ENCODE results near the gene LRRC4B.
"Not testable (repeated sequence)": the region's sequence is repeated elsewhere in the genome, so short reads cannot be mapped to it uniquely, and the experiment has no call there.

The LRRC4B gene

GRCh38 chr19:50567882-50568727 lies at the start of gene LRRC4B:
TSS of gene LRRC4B (minus strand) at chr19:50568435. CDS start at chr19:50548838, 19,597 bp downstream.
- DNase-seq, result no peak

GRCh38 chr19:50612504-50613404 lies 44.5 kb upstream of the LRRC4B start:
- DNase-seq, result not testable (repeated sequence)

GRCh38 chr19:50607874-50608785 lies 39.9 kb upstream of the LRRC4B start:
- peak; percentile 75 for DNase-seq

GRCh38 chr19:50607388-50607787 lies 39.2 kb upstream of the LRRC4B start:
- no peak for DNase-seq

- DNase-seq, result not testable (repeated sequence)
Measured at GRCh38 chr19:50606059-50606836, 38.0 kb upstream of the LRRC4B start.

- not testable (repeated sequence) for DNase-seq
Measured at GRCh38 chr19:50604264-50605073, 36.2 kb upstream of the LRRC4B start.

GRCh38 chr19:50602935-50603334 lies 34.7 kb upstream of the LRRC4B start:
- no peak for DNase-seq

- no peak for DNase-seq
Measured at GRCh38 chr19:50602496-50602895, 34.3 kb upstream of the LRRC4B start.

GRCh38 chr19:50602089-50602422 lies 33.8 kb upstream of the LRRC4B start:
- DNase-seq, result no peak

GRCh38 chr19:50601407-50602088 lies 33.3 kb upstream of the LRRC4B start:
- DNase-seq, result no peak

- DNase-seq, result no peak
Measured at GRCh38 chr19:50599427-50599826, 31.2 kb upstream of the LRRC4B start.

GRCh38 chr19:50590191-50590590 lies 22.0 kb upstream of the LRRC4B start:
- DNase-seq, result no peak

GRCh38 chr19:50581795-50582660 lies 13.8 kb upstream of the LRRC4B start:
- DNase-seq, result not testable (repeated sequence)

GRCh38 chr19:50580970-50581634 lies 12.9 kb upstream of the LRRC4B start:
- DNase-seq, result no peak

GRCh38 chr19:50580240-50580639 lies 12.0 kb upstream of the LRRC4B start:
- DNase-seq, result no peak

- DNase-seq, result not testable (repeated sequence)
Measured at GRCh38 chr19:50576769-50577168, 8.5 kb upstream of the LRRC4B start.

GRCh38 chr19:50573741-50574461 lies 5.7 kb upstream of the LRRC4B start:
- DNase-seq, result no peak

- no peak for DNase-seq
Measured at GRCh38 chr19:50570997-50571396, 2.8 kb upstream of the LRRC4B start.
